GM10248 (cell line): ENCODE results near the gene STK16.
A peak's percentile ranks its signal among the peaks of the same experiment; 100 is the strongest.

Source experiments
- CTCF ChIA-PET: fragments of 300-600 bp; sonication (Branson Sonifier 250); formaldehyde crosslinking; extraction: SDS; loops from one replicate; lab custom pipeline; 2021; ENCODE audit warnings: antibody characterized with exemption; lab: Yijun Ruan, JAX
- POLR2A ChIA-PET: fragments of 350-650 bp; sonication (Branson Sonifier 250); formaldehyde crosslinking; extraction: SDS; loops from one replicate; lab custom pipeline; 2020; ENCODE audit warnings: antibody characterized with exemption; lab: Yijun Ruan, JAX
- DNase-seq: peaks from one replicate; pipeline ENCODE4 v3.0.0; 2012; ENCODE audit errors: extremely low spot score
- TF ChIP-seq, protein P1 (sequence below): IDR thresholded peaks from 2 replicates; pipeline ENCODE4 v1.5.1; 2012; ENCODE audit warnings: mild to moderate bottlenecking, low read depth; ENCODE audit errors: extremely low read depth, missing control alignments, control extremely low read depth

STK16 gene

DNA sequence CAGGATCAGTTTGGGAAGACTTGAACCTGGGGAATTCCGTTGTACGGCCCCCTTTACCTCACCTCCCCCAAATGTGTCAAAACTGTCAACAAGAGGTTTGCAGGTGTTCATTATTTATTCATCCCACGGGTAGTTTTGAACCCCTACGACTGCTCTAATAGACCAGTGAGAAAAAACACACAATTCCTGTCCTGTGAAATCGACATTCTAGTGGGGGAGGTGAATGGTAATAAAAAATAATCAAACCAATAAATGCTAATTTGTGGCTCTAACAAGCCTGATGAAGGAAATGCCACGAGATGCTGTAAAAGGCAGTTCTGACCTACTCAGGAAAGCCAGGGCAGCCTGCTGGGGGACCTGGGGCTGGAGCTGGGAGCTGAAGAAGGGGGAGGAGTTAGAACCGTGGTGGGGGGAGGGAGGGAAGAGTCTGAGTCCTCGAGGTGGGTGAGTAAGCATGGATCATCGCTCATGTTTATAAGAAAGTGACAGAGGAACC lies 33.4 kb downstream of the STK16 start:
- CTCF ChIA-PET, result interaction anchor here (0.9 to 16.0 kb wide), 26 partner anchors 9 to 217 kb away, joined by 3 to 336 read pairs (median 6); partner anchors contain the start of genes ANKZF1, ATG9A, CNPPD1 and GLB1L
- DNase-seq, result no peak
- TF ChIP-seq, protein P1, sequence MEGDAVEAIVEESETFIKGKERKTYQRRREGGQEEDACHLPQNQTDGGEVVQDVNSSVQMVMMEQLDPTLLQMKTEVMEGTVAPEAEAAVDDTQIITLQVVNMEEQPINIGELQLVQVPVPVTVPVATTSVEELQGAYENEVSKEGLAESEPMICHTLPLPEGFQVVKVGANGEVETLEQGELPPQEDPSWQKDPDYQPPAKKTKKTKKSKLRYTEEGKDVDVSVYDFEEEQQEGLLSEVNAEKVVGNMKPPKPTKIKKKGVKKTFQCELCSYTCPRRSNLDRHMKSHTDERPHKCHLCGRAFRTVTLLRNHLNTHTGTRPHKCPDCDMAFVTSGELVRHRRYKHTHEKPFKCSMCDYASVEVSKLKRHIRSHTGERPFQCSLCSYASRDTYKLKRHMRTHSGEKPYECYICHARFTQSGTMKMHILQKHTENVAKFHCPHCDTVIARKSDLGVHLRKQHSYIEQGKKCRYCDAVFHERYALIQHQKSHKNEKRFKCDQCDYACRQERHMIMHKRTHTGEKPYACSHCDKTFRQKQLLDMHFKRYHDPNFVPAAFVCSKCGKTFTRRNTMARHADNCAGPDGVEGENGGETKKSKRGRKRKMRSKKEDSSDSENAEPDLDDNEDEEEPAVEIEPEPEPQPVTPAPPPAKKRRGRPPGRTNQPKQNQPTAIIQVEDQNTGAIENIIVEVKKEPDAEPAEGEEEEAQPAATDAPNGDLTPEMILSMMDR, result no peak
- POLR2A ChIA-PET, result interaction anchor here (0.5 to 1.9 kb wide), 10 partner anchors 8 to 693 kb away, joined by 3 to 19 read pairs (median 6); partner anchors contain the start of genes DNPEP and TUBA4A

DNA sequence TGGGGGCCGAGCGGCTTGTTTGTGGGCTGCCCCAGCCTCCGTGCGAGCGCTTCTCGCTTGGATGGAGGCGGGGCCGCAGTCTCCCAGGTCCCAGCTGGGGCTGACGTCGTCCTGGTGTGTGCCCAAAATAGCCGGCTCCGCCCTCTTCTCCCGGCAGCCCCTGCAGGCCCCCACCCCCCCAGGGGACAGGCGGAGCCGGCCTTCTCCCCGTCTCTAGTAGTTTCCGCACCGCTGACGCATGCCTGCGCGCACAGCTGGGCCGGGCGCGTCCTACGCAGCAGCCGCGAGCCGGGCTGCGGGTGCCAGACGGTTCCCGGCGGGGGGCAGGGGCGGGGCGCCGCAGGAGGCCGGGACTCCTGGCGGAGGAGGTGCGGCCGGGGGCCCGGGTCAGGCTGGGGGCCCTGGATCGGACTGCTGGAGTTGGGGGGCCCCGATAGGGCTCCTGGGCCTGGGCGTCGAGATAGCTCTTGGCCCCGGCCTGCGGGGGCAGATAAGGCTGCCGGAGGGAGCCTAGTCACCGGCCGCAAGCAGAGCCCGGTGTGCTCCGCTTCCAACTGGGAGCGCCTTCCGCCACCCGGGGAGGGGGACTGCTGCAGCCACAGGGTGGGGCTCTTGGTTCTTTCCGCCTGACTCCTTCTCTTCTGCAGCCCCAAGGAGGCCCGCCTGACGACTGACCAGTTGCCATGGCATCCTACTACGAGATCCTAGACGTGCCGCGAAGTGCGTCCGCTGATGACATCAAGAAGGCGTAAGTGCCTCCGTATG lies 34.1 kb downstream of the STK16 start, which contains the start of gene DNAJB2:
Gene DNAJB2 (plus strand): TSS at position 216 of the 765 bp plus-strand sequence. CDS start 468 bp downstream, at position 684.
- CTCF ChIA-PET, result interaction anchor here (0.9 to 16.0 kb wide), 17 partner anchors 10 to 216 kb away, joined by 3 to 336 read pairs (median 8); partner anchors contain the start of genes CNPPD1, NHEJ1, SLC23A3 and TUBA4B
- POLR2A ChIA-PET, result interaction anchor here (0.6 to 1.9 kb wide), 10 partner anchors 10 to 694 kb away, joined by 3 to 19 read pairs (median 6); partner anchors contain the start of genes CNPPD1, DNPEP and TUBA4A
- TF ChIP-seq, protein P1, result peak; percentile 14
- peak; percentile 100 for DNase-seq

- TF ChIP-seq, protein P1, result peak; percentile 2
- no peak for DNase-seq
- CTCF ChIA-PET, result interaction anchor here (0.8 to 16.0 kb wide), 11 partner anchors 11 to 300 kb away, joined by 3 to 336 read pairs (median 3); partner anchors contain the start of genes CNPPD1, DNPEP, SLC23A3 and TUBA4B
- POLR2A ChIA-PET, result interaction anchor here (0.6 to 2.2 kb wide), 4 partner anchors 12 to 103 kb away, joined by 4 to 19 read pairs (median 4); partner anchors contain the start of genes CNPPD1 and TUBA4A
Measured at GRCh38 chr2:219279916-219280516, 34.7 kb downstream of the STK16 start.

GRCh38 chr2:219280651-219281050 lies 35.4 kb downstream of the STK16 start:
- ChIA-PET POLR2A (interaction anchor here (0.6 to 2.2 kb wide), 4 partner anchors 11 to 81 kb away, joined by 3 to 5 read pairs (median 4); no protein-coding TSS in a partner anchor), CTCF (interaction anchor here (0.8 to 16.0 kb wide), 10 partner anchors 10 to 300 kb away, joined by 3 to 336 read pairs (median 3); partner anchors contain the start of genes CNPPD1, DNPEP and SLC23A3)
- no peak for DNase-seq
- TF ChIP-seq, protein P1, result no peak

GRCh38 chr2:219281588-219281987 lies 36.3 kb downstream of the STK16 start:
- POLR2A ChIA-PET, result interaction anchor here (1.3 to 2.2 kb wide), 3 partner anchors 10 to 27 kb away, joined by 3 to 8 read pairs (median 5); partner anchors contain the start of gene TUBA4A
- TF ChIP-seq, protein P1, result no peak
- no peak for DNase-seq
- CTCF ChIA-PET, result interaction anchor here (1.2 to 16.0 kb wide), 7 partner anchors 9 to 122 kb away, joined by 3 to 336 read pairs (median 4); partner anchors contain the start of genes DNPEP and SLC23A3

GRCh38 chr2:219282375-219282774 lies 37.1 kb downstream of the STK16 start:
- ChIA-PET POLR2A (interaction anchor here (2.0 to 2.2 kb wide), 2 partner anchors 12 to 28 kb away, joined by 5 to 8 read pairs; partner anchors contain the start of gene TUBA4A), CTCF (interaction anchor here (1.2 to 16.0 kb wide), 5 partner anchors 9 to 123 kb away, joined by 3 to 336 read pairs (median 6); partner anchors contain the start of gene SLC23A3)
- TF ChIP-seq, protein P1, result no peak
- DNase-seq, result no peak
